Measurements from ENCODE around the gene MTCL1.

MTCL1 gene

GRCh38 chr18:8713691-8714090 lies 8.3 kb downstream of the MTCL1 start:
- no peak for DNase-seq (ENCODE audit: low read depth)

GRCh38 chr18:8715599-8715998 lies 10.2 kb downstream of the MTCL1 start:
- no peak for DNase-seq (ENCODE audit: low read depth)

GRCh38 chr18:8717011-8717770 lies 11.8 kb downstream of the MTCL1 start:
- no peak for DNase-seq (ENCODE audit: low read depth)

- no peak for DNase-seq (ENCODE audit: low read depth)
Measured at GRCh38 chr18:8718401-8718913, 13.1 kb downstream of the MTCL1 start.

- no peak for DNase-seq (ENCODE audit: low read depth)
Measured at GRCh38 chr18:8719192-8719591, 13.8 kb downstream of the MTCL1 start.

- DNase-seq (ENCODE audit: low read depth), result no peak
Measured at GRCh38 chr18:8720141-8720540, 14.8 kb downstream of the MTCL1 start.

- DNase-seq (ENCODE audit: low read depth), result no peak
Measured at GRCh38 chr18:8721094-8721669, 15.8 kb downstream of the MTCL1 start.

GRCh38 chr18:8721716-8722115 lies 16.4 kb downstream of the MTCL1 start:
- DNase-seq (ENCODE audit: low read depth), result no peak

- DNase-seq (ENCODE audit: low read depth), result no peak
Measured at GRCh38 chr18:8722946-8723820, 17.8 kb downstream of the MTCL1 start.

GRCh38 chr18:8724452-8724851 lies 19.1 kb downstream of the MTCL1 start:
- DNase-seq (ENCODE audit: low read depth), result no peak

- no peak for DNase-seq (ENCODE audit: low read depth)
Measured at GRCh38 chr18:8726281-8726680, 20.9 kb downstream of the MTCL1 start.

GRCh38 chr18:8726963-8727705 lies 21.8 kb downstream of the MTCL1 start:
- no peak for DNase-seq (ENCODE audit: low read depth)

GRCh38 chr18:8730080-8730827 lies 24.9 kb downstream of the MTCL1 start:
- peak; percentile 87 for DNase-seq (ENCODE audit: low read depth)

GRCh38 chr18:8732442-8733360 lies 27.3 kb downstream of the MTCL1 start:
- no peak for DNase-seq (ENCODE audit: low read depth)

GRCh38 chr18:8734496-8734895 lies 29.1 kb downstream of the MTCL1 start:
- no peak for DNase-seq (ENCODE audit: low read depth)

GRCh38 chr18:8735274-8735673 lies 29.9 kb downstream of the MTCL1 start:
- DNase-seq (ENCODE audit: low read depth), result no peak

GRCh38 chr18:8741117-8741516 lies 35.8 kb downstream of the MTCL1 start:
- no peak for DNase-seq (ENCODE audit: low read depth)

- DNase-seq (ENCODE audit: low read depth), result no peak
Measured at GRCh38 chr18:8741532-8741931, 36.2 kb downstream of the MTCL1 start.

- DNase-seq (ENCODE audit: low read depth), result no peak
Measured at GRCh38 chr18:8742387-8743361, 37.3 kb downstream of the MTCL1 start.

All from HS-27A (cell line).